ENCODE measurements around the gene SMARCA4. TPM values are rescaled to one million over a fixed set of nuclear protein-coding genes. Genes with fewer than 3 reads are reported as not detected.
"Not testable (repeated sequence)": the region's sequence is repeated elsewhere in the genome, so short reads cannot be mapped to it uniquely, and the experiment has no call there.

The SMARCA4 gene
- total and polyA plus RNA-seq, 4 experiments from 2014 or later: 2.1 to 118 (median 68.1) TPM

GRCh38 chr19:11097367-11097766, 136.5 kb downstream of the SMARCA4 start:
- Mint-ChIP-seq H3K4me1 (peaks cover 22 to 52% (median 37%) of the 10 kb centered on the region in 4 donors), H3K27ac (peak overlapping the region in 3 of 7 donors; percentile 50 to 72 (median 56)), H3K36me3 (peaks cover 16 to 31% of the 10 kb centered on the region in 2 donors)
- POLR2A ChIA-PET (ENCODE audit: partially characterized antibody): interaction anchor here (1.5 kb wide), 2 partner anchors 8 to 155 kb away, joined by 3 to 5 read pairs; partner anchors contain the start of gene LDLR
- H3K4me3 ChIP-seq (ENCODE audit: low read length in 2 of 2); H3K4me3 Mint-ChIP-seq; DNase-seq; H3K27me3 ChIP-seq (ENCODE audit: insufficient read depth, low read length); H3K27ac ChIP-seq (ENCODE audit: low read depth, low read length); H3K9me3 ChIP-seq (ENCODE audit: control insufficient read depth in 1 of 2, low read length in 2 of 2); H3K36me3 ChIP-seq (ENCODE audit: insufficient read depth, low read length); H3K9me3 Mint-ChIP-seq; intact Hi-C loops (cut with micrococcal nuclease); H3K27me3 Mint-ChIP-seq: not testable (repeated sequence)
- CTCF ChIA-PET (ENCODE audit: partially characterized antibody): interaction anchor here (0.8 to 5.6 kb wide), 3 partner anchors 30 to 439 kb away, joined by 3 to 59 read pairs (median 41); no protein-coding TSS in a partner anchor
- H3K4me1 ChIP-seq (ENCODE audit: insufficient read depth, low read length): peaks cover 55% of the 10 kb centered on the region

DNA sequence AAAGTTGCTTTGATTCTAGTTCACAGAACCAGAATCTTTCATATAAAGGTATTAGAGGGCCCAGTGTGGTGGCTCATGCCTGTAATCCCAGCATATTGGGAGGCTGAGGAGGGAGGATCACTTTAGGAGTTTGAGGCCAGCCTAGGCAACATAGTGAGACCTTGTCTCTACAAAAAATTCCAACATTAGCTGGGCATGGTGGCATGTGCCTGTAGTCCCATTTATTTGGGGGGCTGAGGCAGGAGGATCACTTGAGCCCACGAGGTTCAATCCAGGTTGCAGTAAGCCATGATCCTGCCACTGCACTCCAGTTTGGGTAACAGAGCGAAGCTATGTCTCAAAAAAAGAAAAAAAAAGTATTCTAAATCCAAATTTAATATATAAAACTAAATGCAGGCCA, 137.5 kb downstream of the SMARCA4 start:
- H3K4me1 ChIP-seq (ENCODE audit: insufficient read depth, low read length): peaks cover 46% of the 10 kb centered on the region
- Mint-ChIP-seq H3K27ac (no peak overlapping the region), H3K36me3 (peaks cover 25 to 38% of the 10 kb centered on the region in 2 donors), H3K9me3 (peaks cover 0 to 9% (median 2%) of the 10 kb centered on the region in 8 donors), H3K4me1 (peaks cover 20 to 42% (median 32%) of the 10 kb centered on the region in 4 donors), H3K27me3 (no peaks in the 10 kb centered on the region), H3K4me3 (no peak overlapping the region)
- H3K27me3 ChIP-seq (ENCODE audit: insufficient read depth, low read length): no peaks in the 10 kb centered on the region
- ChIA-PET CTCF (ENCODE audit: partially characterized antibody) (no interaction called here), POLR2A (ENCODE audit: partially characterized antibody) (interaction anchor here (1.5 kb wide), 1 partner anchor 9 kb away, joined by 5 read pairs; the partner anchor contains the start of gene LDLR)
- H3K36me3 ChIP-seq (ENCODE audit: insufficient read depth, low read length): peaks cover 16% of the 10 kb centered on the region
- DNase-seq: no peak
- H3K9me3 ChIP-seq (ENCODE audit: control insufficient read depth in 1 of 2, low read length in 2 of 2): no peaks in the 10 kb centered on the region
- intact Hi-C loops (cut with micrococcal nuclease): no loop called here
- H3K4me3 ChIP-seq (ENCODE audit: low read length in 2 of 2): no peak overlapping the region
- no peak overlapping the region for H3K27ac ChIP-seq (ENCODE audit: low read depth, low read length)

- H3K4me3 Mint-ChIP-seq: no peak overlapping the region
- no peak for DNase-seq
- H3K9me3 Mint-ChIP-seq: peaks cover 0 to 9% (median 2%) of the 10 kb centered on the region in 8 donors
Observed at GRCh38 chr19:11098861-11099260, 138.0 kb downstream of the SMARCA4 start.

GRCh38 chr19:11100049-11100448, 139.2 kb downstream of the SMARCA4 start:
- no peaks in the 10 kb centered on the region for H3K27me3 ChIP-seq (ENCODE audit: insufficient read depth, low read length)
- no peak overlapping the region for H3K27ac ChIP-seq (ENCODE audit: low read depth, low read length)
- ChIA-PET CTCF (ENCODE audit: partially characterized antibody) (interaction anchor here (0.6 to 3.5 kb wide), 2 partner anchors 24 to 26 kb away, joined by 3 to 13 read pairs; no protein-coding TSS in a partner anchor), POLR2A (ENCODE audit: partially characterized antibody) (interaction anchor here (1.9 kb wide), 1 partner anchor 10 kb away, joined by 13 read pairs; the partner anchor contains the start of gene LDLR)
- H3K4me3 ChIP-seq (ENCODE audit: low read length in 2 of 2): no peak overlapping the region
- peaks cover 22% of the 10 kb centered on the region for H3K36me3 ChIP-seq (ENCODE audit: insufficient read depth, low read length)
- peak overlapping the region in 3 of 7 donors; percentile 4 to 61 (median 35) for H3K27ac Mint-ChIP-seq
- H3K4me1 Mint-ChIP-seq: peaks cover 14 to 28% (median 22%) of the 10 kb centered on the region in 4 donors
- no peaks in the 10 kb centered on the region for H3K9me3 ChIP-seq (ENCODE audit: control insufficient read depth in 1 of 2, low read length in 2 of 2)
- H3K27me3 Mint-ChIP-seq: no peaks in the 10 kb centered on the region
- peak overlapping the region in 1 of 8 donors; percentile 57 for H3K4me3 Mint-ChIP-seq
- DNase-seq: no peak
- peaks cover 0 to 9% (median 2%) of the 10 kb centered on the region in 8 donors for H3K9me3 Mint-ChIP-seq
- peaks cover 31% of the 10 kb centered on the region for H3K4me1 ChIP-seq (ENCODE audit: insufficient read depth, low read length)
- peaks cover 29 to 40% of the 10 kb centered on the region in 2 donors for H3K36me3 Mint-ChIP-seq
- intact Hi-C loops (cut with micrococcal nuclease): no loop called here

More at GRCh38 chr19:11098861-11099260, 138.0 kb downstream of the SMARCA4 start:
- peaks cover 18 to 37% (median 29%) of the 10 kb centered on the region in 4 donors for H3K4me1 Mint-ChIP-seq
- Histone ChIP-seq H3K36me3 (ENCODE audit: insufficient read depth, low read length) (peaks cover 16% of the 10 kb centered on the region), H3K27ac (ENCODE audit: low read depth, low read length) (no peak overlapping the region), H3K27me3 (ENCODE audit: insufficient read depth, low read length) (no peaks in the 10 kb centered on the region), H3K9me3 (ENCODE audit: control insufficient read depth in 1 of 2, low read length in 2 of 2) (no peaks in the 10 kb centered on the region), H3K4me3 (ENCODE audit: low read length in 2 of 2) (no peak overlapping the region), H3K4me1 (ENCODE audit: insufficient read depth, low read length) (peaks cover 41% of the 10 kb centered on the region)
- H3K36me3 Mint-ChIP-seq: peaks cover 28 to 43% of the 10 kb centered on the region in 2 donors
- peak overlapping the region in 5 of 7 donors; percentile 38 to 90 (median 65) for H3K27ac Mint-ChIP-seq
- CTCF ChIA-PET (ENCODE audit: partially characterized antibody): no interaction called here
- no peaks in the 10 kb centered on the region for H3K27me3 Mint-ChIP-seq
- intact Hi-C loops (cut with micrococcal nuclease): no loop called here
- POLR2A ChIA-PET (ENCODE audit: partially characterized antibody): interaction anchor here (0.9 kb wide), 1 partner anchor 8 kb away, joined by 3 read pairs; no protein-coding TSS in a partner anchor

- H3K36me3 Mint-ChIP-seq: peaks cover 29 to 40% of the 10 kb centered on the region in 2 donors
- H3K9me3 Mint-ChIP-seq: peaks cover 0 to 9% (median 2%) of the 10 kb centered on the region in 8 donors
- H3K27me3 ChIP-seq (ENCODE audit: insufficient read depth, low read length): no peaks in the 10 kb centered on the region
- no peak overlapping the region for H3K27ac ChIP-seq (ENCODE audit: low read depth, low read length)
- no peak overlapping the region for H3K4me3 Mint-ChIP-seq
- DNase-seq: no peak
- peaks cover 29% of the 10 kb centered on the region for H3K36me3 ChIP-seq (ENCODE audit: insufficient read depth, low read length)
- H3K4me1 Mint-ChIP-seq: peaks cover 10 to 18% (median 14%) of the 10 kb centered on the region in 4 donors
- intact Hi-C loops (cut with micrococcal nuclease): no loop called here
- no peaks in the 10 kb centered on the region for H3K9me3 ChIP-seq (ENCODE audit: control insufficient read depth in 1 of 2, low read length in 2 of 2)
- no peak overlapping the region for H3K27ac Mint-ChIP-seq
- no peaks in the 10 kb centered on the region for H3K27me3 Mint-ChIP-seq
- POLR2A ChIA-PET (ENCODE audit: partially characterized antibody): interaction anchor here (0.6 to 1.9 kb wide), 2 partner anchors 9 to 11 kb away, joined by 3 to 13 read pairs; partner anchors contain the start of gene LDLR
- CTCF ChIA-PET (ENCODE audit: partially characterized antibody): interaction anchor here (0.6 to 3.5 kb wide), 2 partner anchors 25 to 97 kb away, joined by 3 to 13 read pairs; no protein-coding TSS in a partner anchor
- H3K4me3 ChIP-seq (ENCODE audit: low read length in 2 of 2): no peak overlapping the region
- H3K4me1 ChIP-seq (ENCODE audit: insufficient read depth, low read length): peaks cover 21% of the 10 kb centered on the region
Observed at GRCh38 chr19:11101057-11101456, 140.2 kb downstream of the SMARCA4 start.

- Histone ChIP-seq H3K4me1 (ENCODE audit: insufficient read depth, low read length) (peaks cover 6% of the 10 kb centered on the region), H3K27me3 (ENCODE audit: insufficient read depth, low read length) (no peaks in the 10 kb centered on the region), H3K4me3 (ENCODE audit: low read length in 2 of 2) (no peak overlapping the region), H3K9me3 (ENCODE audit: control insufficient read depth in 1 of 2, low read length in 2 of 2) (no peaks in the 10 kb centered on the region), H3K27ac (ENCODE audit: low read depth, low read length) (no peak overlapping the region), H3K36me3 (ENCODE audit: insufficient read depth, low read length) (peaks cover 41% of the 10 kb centered on the region)
- Mint-ChIP-seq H3K4me3 (no peak overlapping the region), H3K27me3 (no peaks in the 10 kb centered on the region), H3K4me1 (peaks cover 3 to 7% (median 7%) of the 10 kb centered on the region in 4 donors), H3K27ac (peak overlapping the region in 1 of 7 donors; percentile 37), H3K36me3 (peaks cover 33 to 40% of the 10 kb centered on the region in 2 donors), H3K9me3 (peaks cover 0 to 9% (median 1%) of the 10 kb centered on the region in 8 donors)
- ChIA-PET CTCF (ENCODE audit: partially characterized antibody) (interaction anchor here (0.6 kb wide), 1 partner anchor 168 kb away, joined by 3 read pairs; no protein-coding TSS in a partner anchor), POLR2A (ENCODE audit: partially characterized antibody) (no interaction called here)
- intact Hi-C loops (cut with micrococcal nuclease): no loop called here
- no peak for DNase-seq
Observed at GRCh38 chr19:11102944-11103343, 142.1 kb downstream of the SMARCA4 start.

- H3K27me3 ChIP-seq (ENCODE audit: insufficient read depth, low read length); intact Hi-C loops (cut with micrococcal nuclease); H3K4me3 ChIP-seq (ENCODE audit: low read length in 2 of 2); H3K4me1 ChIP-seq (ENCODE audit: insufficient read depth, low read length); H3K27ac ChIP-seq (ENCODE audit: low read depth, low read length); H3K9me3 ChIP-seq (ENCODE audit: control insufficient read depth in 1 of 2, low read length in 2 of 2); DNase-seq; H3K4me3 Mint-ChIP-seq; H3K27me3 Mint-ChIP-seq; H3K4me1 Mint-ChIP-seq; H3K9me3 Mint-ChIP-seq: not testable (repeated sequence)
- peak overlapping the region in 3 of 7 donors; percentile 37 to 79 (median 64) for H3K27ac Mint-ChIP-seq
- ChIA-PET CTCF (ENCODE audit: partially characterized antibody) (interaction anchor here (1.2 kb wide), 1 partner anchor 8 kb away, joined by 5 read pairs; no protein-coding TSS in a partner anchor), POLR2A (ENCODE audit: partially characterized antibody) (interaction anchor here (1.0 kb wide), 1 partner anchor 14 kb away, joined by 3 read pairs; no protein-coding TSS in a partner anchor)
- H3K36me3 Mint-ChIP-seq: peaks cover 36 to 45% of the 10 kb centered on the region in 2 donors
- H3K36me3 ChIP-seq (ENCODE audit: insufficient read depth, low read length): peaks cover 45% of the 10 kb centered on the region
Observed at GRCh38 chr19:11103667-11104066, 142.8 kb downstream of the SMARCA4 start.

Measured in CD4-positive, alpha-beta memory T cell (primary cell).